Small intestine (tissue), 7 donors: Measurements from ENCODE around the gene NOP53. TPM values are rescaled to one million over a fixed set of nuclear protein-coding genes. Genes with fewer than 3 reads are reported as not detected.
"Not testable (repeated sequence)": the region's sequence is repeated elsewhere in the genome, so short reads cannot be mapped to it uniquely, and the experiment has no call there.

Source experiments
- DNase-seq, 2 donors: peaks; one replicate each; pipeline versions ENCODE4 v3.0.0 to v3.0.0-alpha.2; 2013
- FAIRE-seq: peaks from 2 replicates; lab custom pipeline; 2012; peaks lifted over from hg19 to GRCh38; lab: Jason Lieb, UNC
- H3K27ac ChIP-seq, 3 donors: one replicate each; pipeline ENCODE4 v1.5.1; 2013; ENCODE audit warnings: low read length in 2 of 3, mild to moderate bottlenecking in 2 of 3, control low read depth in 1 of 3, inconsistent platforms in 1 of 3, low read depth in 1 of 3, moderate library complexity in 1 of 3
- H3K27me3 ChIP-seq, 3 donors: one replicate each; pipeline ENCODE4 v1.6.1; 2013; ENCODE audit warnings: low read length in 3 of 3, inconsistent platforms in 1 of 3; ENCODE audit not compliant: control insufficient read depth in 3 of 3, insufficient read depth in 3 of 3
- H3K36me3 ChIP-seq, 3 donors: one replicate each; pipeline ENCODE4 v1.6.1; 2013; ENCODE audit warnings: low read length in 3 of 3, inconsistent platforms in 1 of 3, low read depth in 1 of 3, mild to moderate bottlenecking in 1 of 3, moderate library complexity in 1 of 3; ENCODE audit not compliant: control insufficient read depth in 3 of 3, insufficient read depth in 2 of 3
- H3K4me1 ChIP-seq, 3 donors: one replicate each; pipeline ENCODE4 v1.6.1; 2013; ENCODE audit warnings: low read length in 2 of 3, inconsistent platforms in 1 of 3, low read depth in 1 of 3, mild to moderate bottlenecking in 1 of 3, moderate library complexity in 1 of 3; ENCODE audit not compliant: control insufficient read depth in 3 of 3, insufficient read depth in 2 of 3
- H3K4me3 ChIP-seq, 3 donors: one replicate each; pipeline ENCODE4 v1.5.1; 2013; ENCODE audit warnings: low read length in 3 of 3, control low read depth in 1 of 3, inconsistent platforms in 1 of 3, low read depth in 1 of 3, mild to moderate bottlenecking in 1 of 3, moderate library complexity in 1 of 3
- H3K9me3 ChIP-seq, 2 donors: one replicate each; pipeline ENCODE4 v1.6.1; 2013; ENCODE audit warnings: low read depth in 1 of 2, low read length in 1 of 2; ENCODE audit not compliant: control insufficient read depth in 2 of 2, insufficient read depth in 1 of 2
- WGBS, 3 donors: extraction: QIAGEN DNeasy Blood & Tissue Kit; methylation state at CpG; one replicate each; pipeline ENCODE4 v1.1.7; 2013; 5-methylcytosine and 5-hydroxymethylcytosine counted together
- polyA plus RNA-seq, 4 donors: library from polyadenylated mRNA; stranded (reverse) in 3 of 4; unstranded in 1 of 4; fragments of 200-250 nt in 3 of 4; fragments of 120-200 nt in 1 of 4; gene quantifications; one replicate each; pipeline versions ENCODE4 v1.2.1 to v1.2.3, GENCODE V29; 2013
- donor health status: healthy with polysubstance abuse.
- donor health status: control.
- donor health status: control.
- donor health status: Bipolar disorder and iron deficiency.
- donor health status: healthy.

Gene NOP53
- polyA plus RNA-seq, 4 donors = 290 to 621 (median 552) TPM

GRCh38 chr19:47758443-47758804 is 13.1 kb downstream of the NOP53 start:
- WGBS, 3 donors = 21 to 70% (median 62%) methylated on average over 5 of the region's 5 CpGs

GRCh38 chr19:47760632-47760999 is 15.3 kb downstream of the NOP53 start:
- H3K27ac ChIP-seq = no peak overlapping the region
- H3K9me3 ChIP-seq = no peaks in the 10 kb centered on the region
- peaks cover 4 to 44% (median 11%) of the 10 kb centered on the region in 3 donors for H3K36me3 ChIP-seq
- FAIRE-seq (no peak), DNase-seq (no peak)
- WGBS, 3 donors = 76 to 95% (median 81%) methylated on average over 5 of the region's 5 CpGs
- H3K4me1 ChIP-seq = peaks cover 0 to 16% (median 0%) of the 10 kb centered on the region in 3 donors
- H3K4me3 ChIP-seq = no peak overlapping the region
- H3K27me3 ChIP-seq = no peaks in the 10 kb centered on the region

More at GRCh38 chr19:47758443-47758804, 13.1 kb downstream of the NOP53 start:
- peaks cover 4 to 64% (median 28%) of the 10 kb centered on the region in 3 donors for H3K36me3 ChIP-seq
- no peaks in the 10 kb centered on the region for H3K27me3 ChIP-seq
- no peaks in the 10 kb centered on the region for H3K9me3 ChIP-seq
- FAIRE-seq (no peak), DNase-seq (peak; percentile 85 to 93)
- H3K4me1 ChIP-seq = peaks cover 0 to 16% (median 0%) of the 10 kb centered on the region in 3 donors
- no peak overlapping the region for H3K4me3 ChIP-seq
- H3K27ac ChIP-seq = peak overlapping the region; percentile 83 to 97 (median 84)

- H3K27me3 ChIP-seq = no peaks in the 10 kb centered on the region
- WGBS, 3 donors = 60 to 80% (median 62%) methylated on average over 5 of the region's 5 CpGs
- FAIRE-seq (no peak), DNase-seq (no peak)
- peaks cover 0 to 16% (median 0%) of the 10 kb centered on the region in 3 donors for H3K4me1 ChIP-seq
- peaks cover 0 to 35% (median 9%) of the 10 kb centered on the region in 3 donors for H3K36me3 ChIP-seq
- H3K4me3 ChIP-seq = no peak overlapping the region
- no peaks in the 10 kb centered on the region for H3K9me3 ChIP-seq
- no peak overlapping the region for H3K27ac ChIP-seq
Measured at GRCh38 chr19:47761566-47761965, 16.2 kb downstream of the NOP53 start.

GRCh38 chr19:47762151-47762550 is 16.8 kb downstream of the NOP53 start:
- no peak overlapping the region for H3K27ac ChIP-seq
- H3K4me3 ChIP-seq = no peak overlapping the region
- no peak for FAIRE-seq
- H3K4me1 ChIP-seq = peaks cover 0 to 11% (median 0%) of the 10 kb centered on the region in 3 donors
- peaks cover 0 to 29% (median 4%) of the 10 kb centered on the region in 3 donors for H3K36me3 ChIP-seq
- no peak for DNase-seq
- H3K9me3 ChIP-seq = no peaks in the 10 kb centered on the region
- H3K27me3 ChIP-seq = no peaks in the 10 kb centered on the region
- WGBS, 3 donors = 86 to 94% (median 91%) methylated on average over 2 to 3 of the region's 3 CpGs

GRCh38 chr19:47762615-47763308 is 17.4 kb downstream of the NOP53 start:
- 68 to 89% (median 81%) methylated on average over 18 of the region's 18 CpGs for WGBS, 3 donors
- Histone ChIP-seq H3K27me3 (no peaks in the 10 kb centered on the region), H3K9me3 (no peaks in the 10 kb centered on the region), H3K4me1 (peaks cover 0 to 5% (median 0%) of the 10 kb centered on the region in 3 donors), H3K27ac (no peak overlapping the region), H3K4me3 (no peak overlapping the region), H3K36me3 (peaks cover 0 to 23% (median 2%) of the 10 kb centered on the region in 3 donors)
- FAIRE-seq (no peak), DNase-seq (no peak)

GRCh38 chr19:47764705-47765104 is 19.4 kb downstream of the NOP53 start:
- H3K36me3 ChIP-seq = peaks cover 0 to 11% (median 0%) of the 10 kb centered on the region in 3 donors
- not testable (repeated sequence) for H3K4me3 ChIP-seq, DNase-seq, H3K9me3 ChIP-seq, FAIRE-seq, H3K27ac ChIP-seq, H3K4me1 ChIP-seq, H3K27me3 ChIP-seq
- WGBS, 3 donors = 77 to 87% (median 85%) methylated on average over 3 of the region's 3 CpGs

GRCh38 chr19:47765523-47766358 is 20.4 kb downstream of the NOP53 start:
- no peak for FAIRE-seq
- no peak overlapping the region for H3K27ac ChIP-seq
- WGBS, 3 donors = 29 to 39% (median 29%) methylated on average over 19 of the region's 19 CpGs

GRCh38 chr19:47766359-47766620 is 20.9 kb downstream of the NOP53 start:
- DNase-seq (no peak), FAIRE-seq (no peak)
- Histone ChIP-seq H3K27ac (no peak overlapping the region), H3K4me1 (peaks cover 0 to 6% (median 0%) of the 10 kb centered on the region in 3 donors), H3K36me3 (no peaks in the 10 kb centered on the region), H3K4me3 (no peak overlapping the region), H3K9me3 (no peaks in the 10 kb centered on the region), H3K27me3 (no peaks in the 10 kb centered on the region)
- WGBS, 3 donors = 79 to 92% (median 83%) methylated on average over 6 to 7 of the region's 7 CpGs

More at GRCh38 chr19:47765523-47766358, 20.4 kb downstream of the NOP53 start:
- peaks cover 0 to 6% (median 0%) of the 10 kb centered on the region in 3 donors for H3K4me1 ChIP-seq
- H3K36me3 ChIP-seq = peaks cover 0 to 1% (median 0%) of the 10 kb centered on the region in 3 donors
- no peaks in the 10 kb centered on the region for H3K9me3 ChIP-seq
- peak; percentile 62 to 75 for DNase-seq
- no peak overlapping the region for H3K4me3 ChIP-seq
- H3K27me3 ChIP-seq = no peaks in the 10 kb centered on the region
